Mesenchymal stem cell (in vitro differentiated cells and primary cell): Measurements from ENCODE around the gene FAM13A.

Experiments used
- DNase-seq: peaks from one replicate; pipeline ENCODE4 v3.0.0-alpha.2; 2013
- H2AFZ ChIP-seq: one replicate; pipeline ENCODE4 v1.6.1; 2013; ENCODE audit warnings: low read depth, mild to moderate bottlenecking, control low read depth, inconsistent platforms, low read length, moderate library complexity
- H2AK5ac ChIP-seq: 2 replicates; pipeline ENCODE4 v1.6.1; 2013; ENCODE audit warnings: low read length, moderate library complexity, mild to moderate bottlenecking, inconsistent platforms; ENCODE audit not compliant: severe bottlenecking
- H2BK120ac ChIP-seq: one replicate; pipeline ENCODE4 v1.6.1; 2013; ENCODE audit warnings: low read depth, mild to moderate bottlenecking, inconsistent platforms, low read length, moderate library complexity
- H2BK12ac ChIP-seq, 2 experiments: one replicate each; pipeline ENCODE4 v1.6.1; 2013; ENCODE audit warnings: inconsistent platforms in 2 of 2, low read length in 2 of 2, mild to moderate bottlenecking in 2 of 2, moderate library complexity in 2 of 2, control low read depth in 1 of 2
- H2BK15ac ChIP-seq: one replicate; pipeline ENCODE4 v1.6.1; 2013; ENCODE audit warnings: mild to moderate bottlenecking, low read depth, inconsistent platforms; ENCODE audit not compliant: poor library complexity, severe bottlenecking
- H2BK5ac ChIP-seq: 2 replicates; pipeline ENCODE4 v1.6.1; 2013; ENCODE audit warnings: low read depth, mild to moderate bottlenecking, low read length, control low read depth, inconsistent platforms; ENCODE audit not compliant: poor library complexity, severe bottlenecking
- H3K14ac ChIP-seq, 2 experiments: one replicate each; pipeline ENCODE4 v1.6.1; 2013; ENCODE audit warnings: inconsistent platforms in 2 of 2, low read length in 2 of 2, control low read depth in 1 of 2, mild to moderate bottlenecking in 1 of 2, moderate library complexity in 1 of 2
- H3K18ac ChIP-seq, 2 experiments: one replicate each; pipeline ENCODE4 v1.6.1; 2013; ENCODE audit warnings: inconsistent platforms in 2 of 2, low read length in 2 of 2, control low read depth in 1 of 2, low read depth in 1 of 2, mild to moderate bottlenecking in 1 of 2
- H3K23ac ChIP-seq, 2 experiments: one replicate each; pipeline ENCODE4 v1.6.1; 2013; ENCODE audit warnings: inconsistent platforms in 2 of 2, low read length in 2 of 2, mild to moderate bottlenecking in 2 of 2, moderate library complexity in 2 of 2, control low read depth in 1 of 2
- H3K27ac ChIP-seq: 2 replicates; pipeline ENCODE4 v1.5.1; 2013; ENCODE audit warnings: mild to moderate bottlenecking, moderate library complexity, low read length, control low read depth, inconsistent platforms; ENCODE audit not compliant: poor library complexity, severe bottlenecking
- H3K27me3 ChIP-seq, 2 experiments: 2 replicates each; pipeline versions ENCODE4 v1.6.1 to v1.7.0; 2013; ENCODE audit warnings: low read length in 2 of 2, mild to moderate bottlenecking in 2 of 2, moderate library complexity in 2 of 2, control low read depth in 1 of 2, inconsistent platforms in 1 of 2; ENCODE audit not compliant: control insufficient read depth in 1 of 2, insufficient read depth in 1 of 2
- H3K36me3 ChIP-seq, 2 experiments: 2 replicates each; pipeline versions ENCODE4 v1.6.1 to v1.7.0; 2013; ENCODE audit warnings: low read length in 2 of 2, control low read depth in 1 of 2, inconsistent platforms in 1 of 2, low read depth in 1 of 2, mild to moderate bottlenecking in 1 of 2; ENCODE audit not compliant: insufficient read depth in 2 of 2, control insufficient read depth in 1 of 2
- H3K4ac ChIP-seq, 2 experiments: one replicate each; pipeline ENCODE4 v1.6.1; 2013; ENCODE audit warnings: inconsistent platforms in 2 of 2, low read length in 2 of 2, mild to moderate bottlenecking in 2 of 2, moderate library complexity in 2 of 2, control low read depth in 1 of 2, low read depth in 1 of 2
- H3K4me1 ChIP-seq: 2 replicates; pipeline ENCODE4 v1.6.1; 2013; ENCODE audit warnings: low read depth, low read length, control low read depth; ENCODE audit not compliant: control insufficient read depth, insufficient read depth
- H3K4me2 ChIP-seq: 2 replicates; pipeline ENCODE4 v1.6.1; 2013; ENCODE audit warnings: low read length, mild to moderate bottlenecking, inconsistent platforms; ENCODE audit not compliant: poor library complexity, severe bottlenecking
- H3K4me3 ChIP-seq, 2 experiments: 2 replicates each; pipeline versions ENCODE4 v1.5.1 to v1.7.0; 2013; ENCODE audit warnings: low read length in 2 of 2, mild to moderate bottlenecking in 2 of 2, control low read depth in 1 of 2, low read depth in 1 of 2; ENCODE audit not compliant: insufficient read depth in 1 of 2
- H3K79me1 ChIP-seq: replicated peaks from 2 replicates; pipeline ENCODE4 v1.6.1; 2013; ENCODE audit warnings: mild to moderate bottlenecking, control low read depth, low read length, inconsistent platforms; ENCODE audit not compliant: poor library complexity, severe bottlenecking
- H3K9ac ChIP-seq: 2 replicates; pipeline ENCODE4 v1.7.0; 2013; ENCODE audit warnings: mild to moderate bottlenecking, low read length, moderate library complexity
- H3K9me3 ChIP-seq: 2 replicates; pipeline ENCODE4 v1.7.0; 2013; ENCODE audit warnings: mild to moderate bottlenecking, low read length; ENCODE audit not compliant: control insufficient read depth
- H4K8ac ChIP-seq: one replicate; pipeline ENCODE4 v1.6.1; 2013; ENCODE audit warnings: inconsistent platforms, mild to moderate bottlenecking, low read length, moderate library complexity
- H4K91ac ChIP-seq: one replicate; pipeline ENCODE4 v1.6.1; 2013; ENCODE audit warnings: mild to moderate bottlenecking, low read length, inconsistent platforms
- WGBS: methylation state at CpG from one replicate; pipeline ENCODE4 v1.1.7; 2013; ENCODE audit warnings: mixed read lengths; 5-methylcytosine and 5-hydroxymethylcytosine counted together

Gene FAM13A

DNA sequence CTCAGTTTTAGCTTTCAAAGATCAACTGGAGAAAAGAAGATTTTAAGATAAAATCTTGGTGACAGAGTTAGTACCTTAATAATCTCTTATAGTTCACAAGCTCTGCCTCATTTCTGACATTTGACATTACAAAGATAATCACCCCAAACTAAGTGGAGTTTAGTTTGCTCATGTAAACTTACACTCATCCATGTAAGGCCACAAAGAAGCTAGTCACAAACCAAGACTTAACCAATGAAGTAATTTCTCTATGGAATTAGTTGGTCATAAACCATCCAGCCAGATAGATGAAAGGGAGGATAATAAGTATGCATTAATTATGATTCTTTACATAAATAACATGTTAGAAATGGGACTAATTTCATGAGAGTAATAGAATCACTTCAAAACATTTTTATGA, 159.2 kb downstream of the FAM13A start:
- Histone ChIP-seq H3K27me3 (no peaks in the 10 kb centered on the region), H3K14ac (no peak overlapping the region), H4K8ac (no peak overlapping the region), H2BK12ac (no peak overlapping the region), H2AK5ac (no peak overlapping the region), H3K36me3 (no peaks in the 10 kb centered on the region), H3K23ac (no peak overlapping the region), H3K4me1 (peaks cover 2% of the 10 kb centered on the region), H3K27ac (no peak overlapping the region), H3K4me3 (no peak overlapping the region), H4K91ac (no peak overlapping the region), H2BK120ac (no peak overlapping the region), H2BK15ac (no peak overlapping the region), H3K79me1 (peaks cover 3% of the 10 kb centered on the region), H3K4me2 (no peak overlapping the region), H3K9ac (no peak overlapping the region), H2BK5ac (no peak overlapping the region), H2AFZ (no peak overlapping the region), H3K9me3 (peaks cover 13% of the 10 kb centered on the region), H3K18ac (no peak overlapping the region), H3K4ac (no peak overlapping the region)
- DNase-seq = no peak

GRCh38 chr4:88897180-88897579, 159.8 kb downstream of the FAM13A start:
- H3K18ac ChIP-seq = no peak overlapping the region
- H4K91ac ChIP-seq = no peak overlapping the region
- no peak overlapping the region for H3K23ac ChIP-seq
- H3K79me1 ChIP-seq = peaks cover 3% of the 10 kb centered on the region
- no peak overlapping the region for H2BK120ac ChIP-seq
- no peak overlapping the region for H3K9ac ChIP-seq
- no peak overlapping the region for H2AFZ ChIP-seq
- H2BK5ac ChIP-seq = no peak overlapping the region
- no peak overlapping the region for H3K4me3 ChIP-seq
- 85% methylated on average over 2 of the region's 2 CpGs for WGBS
- H4K8ac ChIP-seq = no peak overlapping the region
- no peak overlapping the region for H2BK15ac ChIP-seq
- H3K4ac ChIP-seq = no peak overlapping the region
- peaks cover 2% of the 10 kb centered on the region for H3K4me1 ChIP-seq
- no peak for DNase-seq
- no peak overlapping the region for H2BK12ac ChIP-seq
- peaks cover 10% of the 10 kb centered on the region for H3K9me3 ChIP-seq
- no peak overlapping the region for H3K14ac ChIP-seq
- H2AK5ac ChIP-seq = no peak overlapping the region
- H3K36me3 ChIP-seq = no peaks in the 10 kb centered on the region
- H3K4me2 ChIP-seq = no peak overlapping the region
- H3K27ac ChIP-seq = no peak overlapping the region
- H3K27me3 ChIP-seq = no peaks in the 10 kb centered on the region

DNA sequence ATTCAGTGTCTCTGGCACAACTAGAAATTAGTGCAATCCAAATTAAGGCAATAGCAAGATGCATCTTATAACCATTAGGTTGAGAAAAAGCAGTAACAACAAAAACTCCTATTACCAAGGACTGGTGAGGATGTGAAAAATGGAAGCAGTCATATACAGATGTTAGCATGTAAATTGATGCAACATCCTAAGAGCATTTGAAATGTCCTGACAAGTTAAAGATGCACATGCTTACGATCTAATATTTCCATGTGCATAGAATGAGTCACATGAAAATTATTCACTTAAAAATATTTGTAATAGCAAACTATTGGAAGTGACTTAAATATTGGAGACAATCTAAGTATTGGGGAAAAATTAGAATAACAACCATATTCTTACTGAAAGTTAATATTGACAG, 163.0 kb downstream of the FAM13A start:
- Histone ChIP-seq H3K27ac (no peak overlapping the region), H3K9me3 (no peaks in the 10 kb centered on the region), H3K9ac (no peak overlapping the region), H2AFZ (no peak overlapping the region), H2BK15ac (no peak overlapping the region), H2BK12ac (no peak overlapping the region), H2BK120ac (no peak overlapping the region), H3K18ac (no peak overlapping the region), H3K14ac (no peak overlapping the region), H3K23ac (no peak overlapping the region), H2BK5ac (no peak overlapping the region), H3K4me1 (peaks cover 2% of the 10 kb centered on the region), H4K8ac (no peak overlapping the region), H3K4me3 (no peak overlapping the region), H3K79me1 (peaks cover 5% of the 10 kb centered on the region), H3K4me2 (no peak overlapping the region), H3K4ac (no peak overlapping the region), H2AK5ac (no peak overlapping the region), H3K36me3 (no peaks in the 10 kb centered on the region), H3K27me3 (no peaks in the 10 kb centered on the region), H4K91ac (no peak overlapping the region)
- DNase-seq = no peak
- WGBS = no CpG with 5 or more reads among the region's 1 CpG

GRCh38 chr4:88892646-88893045, 164.3 kb downstream of the FAM13A start:
- no peak for DNase-seq
- Histone ChIP-seq H3K14ac (no peak overlapping the region), H3K4me2 (no peak overlapping the region), H3K79me1 (peaks cover 5% of the 10 kb centered on the region), H2BK15ac (no peak overlapping the region), H2BK12ac (no peak overlapping the region), H3K27me3 (no peaks in the 10 kb centered on the region), H3K4me3 (no peak overlapping the region), H2BK5ac (no peak overlapping the region), H3K4ac (no peak overlapping the region), H2AK5ac (no peak overlapping the region), H3K27ac (no peak overlapping the region), H3K36me3 (no peaks in the 10 kb centered on the region), H3K4me1 (peaks cover 2% of the 10 kb centered on the region), H3K9me3 (no peaks in the 10 kb centered on the region), H3K23ac (no peak overlapping the region), H4K91ac (no peak overlapping the region), H4K8ac (no peak overlapping the region), H3K18ac (no peak overlapping the region), H3K9ac (no peak overlapping the region), H2BK120ac (no peak overlapping the region), H2AFZ (no peak overlapping the region)
- WGBS = no CpG with 5 or more reads among the region's 1 CpG
